Astrocyte of the cerebellum (primary cell): Measurements from ENCODE around the gene KDM5B.

Experiments used
- DNase-seq: peaks from one replicate; pipeline ENCODE4 v3.0.0-alpha.2; 2011; ENCODE audit warnings: low read depth
- H3K4me3 ChIP-seq: 2 replicates; pipeline ENCODE4 v1.5.1; 2011; ENCODE audit warnings: mild to moderate bottlenecking, low read depth, low read length, moderate library complexity
- in situ Hi-C: cut with HindIII; loops from 2 replicates; pipeline ENCODE4 v1.10.0; 2017; ENCODE audit warnings: low sequenced_read_pairs
- TF ChIP-seq, protein P1 (sequence below): IDR thresholded peaks from 2 replicates; pipeline ENCODE4 v1.5.1; 2012; ENCODE audit warnings: low read length, low read depth, moderate library complexity, mild to moderate bottlenecking; ENCODE audit errors: missing control alignments

Gene KDM5B

DNA sequence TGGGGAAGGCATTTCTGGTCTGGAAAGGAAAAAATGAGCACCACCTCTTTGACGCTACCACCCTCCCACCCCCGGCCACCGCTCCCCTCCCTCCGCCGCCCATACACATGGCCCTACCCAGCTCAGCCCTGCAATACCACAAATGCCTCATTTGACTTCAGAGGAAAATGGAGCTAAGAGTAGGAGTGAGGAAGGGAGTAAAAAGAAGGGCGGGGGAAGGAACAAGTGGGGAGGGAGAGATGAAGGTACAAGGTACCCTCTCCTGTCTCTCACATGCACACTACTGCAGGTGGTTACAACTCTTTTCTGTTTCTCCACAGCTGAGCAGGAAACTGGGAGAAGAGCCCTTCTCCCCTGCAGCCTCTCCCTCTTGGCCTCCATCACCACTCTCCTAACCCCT lies 105.0 kb downstream of the KDM5B start:
- no peak overlapping the region for H3K4me3 ChIP-seq
- no peak for DNase-seq
- in situ Hi-C loops = loop anchor here (25.0 kb wide), 1 partner anchor 491 kb away; no protein-coding TSS in a partner anchor
- TF ChIP-seq, protein P1, sequence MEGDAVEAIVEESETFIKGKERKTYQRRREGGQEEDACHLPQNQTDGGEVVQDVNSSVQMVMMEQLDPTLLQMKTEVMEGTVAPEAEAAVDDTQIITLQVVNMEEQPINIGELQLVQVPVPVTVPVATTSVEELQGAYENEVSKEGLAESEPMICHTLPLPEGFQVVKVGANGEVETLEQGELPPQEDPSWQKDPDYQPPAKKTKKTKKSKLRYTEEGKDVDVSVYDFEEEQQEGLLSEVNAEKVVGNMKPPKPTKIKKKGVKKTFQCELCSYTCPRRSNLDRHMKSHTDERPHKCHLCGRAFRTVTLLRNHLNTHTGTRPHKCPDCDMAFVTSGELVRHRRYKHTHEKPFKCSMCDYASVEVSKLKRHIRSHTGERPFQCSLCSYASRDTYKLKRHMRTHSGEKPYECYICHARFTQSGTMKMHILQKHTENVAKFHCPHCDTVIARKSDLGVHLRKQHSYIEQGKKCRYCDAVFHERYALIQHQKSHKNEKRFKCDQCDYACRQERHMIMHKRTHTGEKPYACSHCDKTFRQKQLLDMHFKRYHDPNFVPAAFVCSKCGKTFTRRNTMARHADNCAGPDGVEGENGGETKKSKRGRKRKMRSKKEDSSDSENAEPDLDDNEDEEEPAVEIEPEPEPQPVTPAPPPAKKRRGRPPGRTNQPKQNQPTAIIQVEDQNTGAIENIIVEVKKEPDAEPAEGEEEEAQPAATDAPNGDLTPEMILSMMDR = no peak

DNA sequence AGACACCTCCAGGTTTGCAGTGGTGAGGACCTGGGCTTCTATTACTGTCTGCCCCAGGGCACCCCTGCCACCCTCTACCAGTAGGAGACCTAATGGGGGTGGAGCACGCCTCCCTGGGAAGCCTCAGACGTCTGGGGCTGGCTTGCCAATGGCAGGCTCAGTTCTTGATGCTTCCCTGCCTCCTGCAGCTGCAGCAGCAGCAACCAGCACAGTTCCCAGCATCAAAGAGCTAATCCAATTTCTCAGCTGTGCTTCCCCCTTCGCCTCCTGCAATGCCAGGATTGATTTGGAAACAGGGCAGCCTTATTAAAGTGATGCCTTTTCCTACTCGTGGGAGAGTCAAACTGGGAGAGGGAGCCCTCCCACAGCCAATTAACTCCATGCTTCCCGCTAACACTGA lies 106.1 kb downstream of the KDM5B start:
- in situ Hi-C loops = loop anchor here (25.0 kb wide), 1 partner anchor 490 kb away; no protein-coding TSS in a partner anchor
- no peak overlapping the region for H3K4me3 ChIP-seq
- DNase-seq = no peak
- TF ChIP-seq, protein P1 = no peak

DNA sequence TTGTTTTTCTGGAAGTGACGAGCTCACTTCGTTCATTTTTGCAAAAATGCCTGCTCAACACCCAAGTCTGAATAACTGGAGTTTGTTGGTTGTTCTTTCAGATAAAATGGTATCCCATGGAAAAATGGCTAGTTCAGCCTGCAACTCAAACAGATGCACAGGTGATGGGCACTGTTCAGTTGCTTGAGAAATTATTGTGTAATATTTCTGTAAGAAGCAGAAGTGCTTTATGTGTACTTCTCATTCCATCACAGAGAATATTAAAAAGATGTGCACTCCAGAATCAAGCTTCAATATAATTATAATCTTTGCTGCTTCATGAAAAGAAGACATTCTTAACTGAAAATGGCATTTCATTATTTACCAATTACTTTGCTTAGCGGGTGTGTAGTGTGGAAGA lies 107.0 kb downstream of the KDM5B start:
- H3K4me3 ChIP-seq = no peak overlapping the region
- in situ Hi-C loops = loop anchor here (25.0 kb wide), 1 partner anchor 489 kb away; no protein-coding TSS in a partner anchor
- DNase-seq = no peak
- TF ChIP-seq, protein P1 = no peak

DNA sequence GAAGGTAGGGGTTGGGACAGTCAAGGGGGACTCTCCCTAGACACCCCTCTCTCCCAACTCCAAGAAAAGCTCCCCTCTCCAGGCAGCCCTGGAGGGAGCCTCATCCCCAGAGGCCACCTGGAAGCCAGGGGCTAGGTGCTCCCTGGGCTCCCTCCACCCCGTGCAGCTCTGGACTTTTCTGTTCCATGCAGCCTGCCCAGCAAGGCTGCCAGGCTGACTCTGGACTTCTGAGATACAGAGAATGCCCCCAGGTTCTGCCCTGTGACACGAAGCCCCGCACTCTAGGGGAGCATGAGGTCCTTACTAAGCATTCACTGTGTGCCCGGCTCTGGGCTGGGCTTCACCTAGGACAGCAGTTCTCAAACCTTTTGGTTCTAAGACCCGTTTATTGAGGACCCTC lies 108.2 kb downstream of the KDM5B start:
- TF ChIP-seq, protein P1 = no peak
- in situ Hi-C loops = loop anchor here (25.0 kb wide), 1 partner anchor 488 kb away; no protein-coding TSS in a partner anchor
- DNase-seq = no peak
- no peak overlapping the region for H3K4me3 ChIP-seq

DNA sequence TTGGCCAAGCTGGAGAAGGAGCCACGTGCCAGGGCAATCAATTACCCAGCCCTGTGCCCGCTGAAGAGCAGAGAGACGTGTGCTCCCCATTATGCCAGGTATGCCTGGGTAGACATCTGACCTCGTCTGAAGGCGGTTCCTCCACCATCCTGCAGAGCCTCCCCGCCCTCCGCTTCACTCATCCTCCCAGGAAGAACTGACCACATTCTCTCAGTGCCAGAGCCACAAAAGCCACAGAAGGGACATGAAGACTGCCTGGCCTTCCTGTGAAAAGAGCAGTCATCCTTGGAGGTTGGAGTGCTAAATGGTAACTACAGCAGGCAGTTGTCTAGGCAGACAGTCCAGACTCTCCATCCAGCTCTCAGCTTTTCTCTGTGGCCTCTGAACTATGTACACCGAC lies 109.9 kb downstream of the KDM5B start:
- in situ Hi-C loops = no loop called here
- no peak overlapping the region for H3K4me3 ChIP-seq
- no peak for DNase-seq
- TF ChIP-seq, protein P1 = no peak

DNA sequence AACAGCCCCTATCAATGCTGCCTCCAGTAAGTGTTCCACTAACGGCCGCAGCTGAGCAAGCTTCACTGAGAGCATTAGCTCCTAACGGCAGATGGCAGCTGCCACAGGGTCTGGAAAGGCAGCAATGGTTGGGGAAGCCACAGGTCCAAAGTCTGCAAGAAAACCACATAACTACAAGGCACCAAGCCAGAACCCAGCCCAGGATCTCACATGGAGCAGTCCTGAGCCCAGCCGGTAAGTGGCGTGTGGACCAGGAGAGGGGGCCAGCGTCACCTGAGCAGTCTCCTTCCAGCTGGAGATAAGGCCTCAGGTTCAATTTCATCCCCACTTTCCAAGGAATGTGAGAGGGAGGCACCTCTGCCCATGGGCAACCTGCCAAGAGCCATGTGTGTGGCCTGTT lies 111.2 kb downstream of the KDM5B start:
- no peak for DNase-seq
- TF ChIP-seq, protein P1 = no peak
- in situ Hi-C loops = no loop called here
- H3K4me3 ChIP-seq = no peak overlapping the region
